ENCODE measurements around the gene PRKN.

PRKN gene

DNA sequence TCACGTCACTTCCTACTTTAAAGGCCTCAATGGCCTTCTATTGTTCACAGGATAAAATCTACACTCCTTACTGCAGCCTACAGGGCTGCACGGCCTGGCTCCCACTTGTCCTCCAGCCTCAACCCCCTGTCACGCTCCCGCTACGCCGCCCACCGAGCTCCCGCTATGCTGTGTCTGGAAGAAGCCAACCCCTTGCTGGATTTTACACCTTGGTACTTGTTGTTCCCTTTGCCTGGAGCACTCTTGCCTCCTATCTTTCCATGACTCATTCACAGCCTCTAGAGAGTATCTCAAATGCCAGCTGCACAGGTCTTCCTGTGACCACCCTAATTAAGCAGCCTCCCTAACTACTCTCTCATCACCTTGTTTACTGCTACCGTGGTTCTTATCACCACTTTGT is 259.9 kb downstream of the PRKN start:
- Histone ChIP-seq H3K4me1 (ENCODE audit: control insufficient read depth, insufficient read depth, low read length) (peaks cover 4% of the 10 kb centered on the region; the same call in 1 of the 2 replicates), H3K27me3 (ENCODE audit: control insufficient read depth, insufficient read depth, low read length) (no peaks in the 10 kb centered on the region), H3K36me3 (ENCODE audit: control insufficient read depth, insufficient read depth, low read length) (no peaks in the 10 kb centered on the region), H3K9ac (ENCODE audit: low read length) (no peak overlapping the region), H3K27ac (ENCODE audit: low read depth, low read length) (no peak overlapping the region), H3K4me3 (ENCODE audit: low read depth, low read length) (no peak overlapping the region), H3K9me3 (ENCODE audit: control insufficient read depth, insufficient read depth, low read depth, low read length) (no peaks in the 10 kb centered on the region)

DNA sequence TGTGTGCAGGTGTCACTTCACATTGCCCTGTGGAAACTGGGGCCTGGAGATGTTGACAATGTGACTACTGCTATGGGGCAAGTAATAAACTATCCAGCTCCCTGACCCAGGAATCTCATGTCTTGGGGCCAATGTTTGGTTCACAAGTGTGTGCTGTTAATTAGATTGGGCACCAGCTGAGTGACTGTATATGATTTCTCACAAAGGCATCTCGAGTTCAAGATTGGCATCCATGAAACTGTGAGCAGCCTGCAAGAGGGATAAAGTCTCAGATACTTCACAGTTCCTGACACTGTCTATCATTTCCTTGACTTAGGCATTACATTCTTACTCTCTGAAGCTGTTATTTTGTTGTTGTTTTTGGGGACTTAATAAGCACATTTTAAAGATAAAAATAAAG is 264.0 kb downstream of the PRKN start:
- no peak overlapping the region for H3K9ac ChIP-seq (ENCODE audit: low read length)
- H3K4me1 ChIP-seq (ENCODE audit: control insufficient read depth, insufficient read depth, low read length) = peaks cover 4% of the 10 kb centered on the region; the same call in 1 of the 2 replicates
- no peaks in the 10 kb centered on the region for H3K27me3 ChIP-seq (ENCODE audit: control insufficient read depth, insufficient read depth, low read length)
- no peaks in the 10 kb centered on the region for H3K36me3 ChIP-seq (ENCODE audit: control insufficient read depth, insufficient read depth, low read length)
- H3K4me3 ChIP-seq (ENCODE audit: low read depth, low read length) = no peak overlapping the region
- H3K27ac ChIP-seq (ENCODE audit: low read depth, low read length) = no peak overlapping the region
- H3K9me3 ChIP-seq (ENCODE audit: control insufficient read depth, insufficient read depth, low read depth, low read length) = peaks cover 4% of the 10 kb centered on the region; the same call in 1 of the 2 replicates

DNA sequence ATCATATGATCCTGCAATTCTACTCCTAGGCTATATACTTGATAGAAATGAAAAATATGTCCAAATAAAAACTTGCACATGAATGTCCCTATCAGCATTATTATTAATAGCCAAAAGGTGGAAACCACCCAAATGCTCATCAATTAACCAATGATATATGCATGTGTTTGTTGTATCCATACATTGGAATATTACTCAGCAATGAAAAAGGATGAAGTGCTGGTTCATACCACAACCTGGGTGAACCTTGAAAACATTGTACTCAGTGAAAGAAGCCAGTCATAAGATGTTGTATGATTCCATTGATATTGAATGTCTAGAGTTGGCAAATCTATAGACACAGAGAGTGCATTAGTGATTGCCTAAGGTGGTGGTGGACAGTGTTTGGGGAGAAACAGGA is 267.6 kb downstream of the PRKN start:
- no peak overlapping the region for H3K27ac ChIP-seq (ENCODE audit: low read depth, low read length)

GRCh38 chr6:162450358-162450757 is 277.2 kb downstream of the PRKN start:
- Histone ChIP-seq H3K27me3 (ENCODE audit: control insufficient read depth, insufficient read depth, low read length) (no peaks in the 10 kb centered on the region), H3K9ac (ENCODE audit: low read length) (no peak overlapping the region)

More for the DNA sequence above, 267.6 kb downstream of the PRKN start:
- no peaks in the 10 kb centered on the region for H3K4me1 ChIP-seq (ENCODE audit: control insufficient read depth, insufficient read depth, low read length)
- no peak overlapping the region for H3K4me3 ChIP-seq (ENCODE audit: low read depth, low read length)
- no peak overlapping the region for H3K9ac ChIP-seq (ENCODE audit: low read length)
- H3K9me3 ChIP-seq (ENCODE audit: control insufficient read depth, insufficient read depth, low read depth, low read length) = peaks cover 6% of the 10 kb centered on the region; the same call in 1 of the 2 replicates
- no peaks in the 10 kb centered on the region for H3K27me3 ChIP-seq (ENCODE audit: control insufficient read depth, insufficient read depth, low read length)
- no peaks in the 10 kb centered on the region for H3K36me3 ChIP-seq (ENCODE audit: control insufficient read depth, insufficient read depth, low read length)

GRCh38 chr6:162448294-162448693 is 279.3 kb downstream of the PRKN start:
- Histone ChIP-seq H3K36me3 (ENCODE audit: control insufficient read depth, insufficient read depth, low read length) (no peaks in the 10 kb centered on the region), H3K4me3 (ENCODE audit: low read depth, low read length) (no peak overlapping the region), H3K9me3 (ENCODE audit: control insufficient read depth, insufficient read depth, low read depth, low read length) (no peaks in the 10 kb centered on the region), H3K4me1 (ENCODE audit: control insufficient read depth, insufficient read depth, low read length) (no peaks in the 10 kb centered on the region), H3K9ac (ENCODE audit: low read length) (no peak overlapping the region), H3K27me3 (ENCODE audit: control insufficient read depth, insufficient read depth, low read length) (no peaks in the 10 kb centered on the region), H3K27ac (ENCODE audit: low read depth, low read length) (no peak overlapping the region)

More at GRCh38 chr6:162450358-162450757, 277.2 kb downstream of the PRKN start:
- Histone ChIP-seq H3K36me3 (ENCODE audit: control insufficient read depth, insufficient read depth, low read length) (no peaks in the 10 kb centered on the region), H3K9me3 (ENCODE audit: control insufficient read depth, insufficient read depth, low read depth, low read length) (no peaks in the 10 kb centered on the region), H3K27ac (ENCODE audit: low read depth, low read length) (no peak overlapping the region), H3K4me3 (ENCODE audit: low read depth, low read length) (no peak overlapping the region), H3K4me1 (ENCODE audit: control insufficient read depth, insufficient read depth, low read length) (no peaks in the 10 kb centered on the region)

GRCh38 chr6:162443101-162443500 is 284.5 kb downstream of the PRKN start:
- no peaks in the 10 kb centered on the region for H3K36me3 ChIP-seq (ENCODE audit: control insufficient read depth, insufficient read depth, low read length)
- H3K27ac ChIP-seq (ENCODE audit: low read depth, low read length) = no peak overlapping the region
- H3K4me1 ChIP-seq (ENCODE audit: control insufficient read depth, insufficient read depth, low read length) = peaks cover 13% of the 10 kb centered on the region; the same call in 1 of the 2 replicates
- H3K9ac ChIP-seq (ENCODE audit: low read length) = no peak overlapping the region
- 0 out of 2 replicates have a peak, but pooled peaks cover 5% of the 10 kb centered on the region for H3K9me3 ChIP-seq (ENCODE audit: control insufficient read depth, insufficient read depth, low read depth, low read length)
- H3K27me3 ChIP-seq (ENCODE audit: control insufficient read depth, insufficient read depth, low read length) = no peaks in the 10 kb centered on the region
- H3K4me3 ChIP-seq (ENCODE audit: low read depth, low read length) = no peak overlapping the region

GRCh38 chr6:162442687-162443086 is 284.9 kb downstream of the PRKN start:
- Histone ChIP-seq H3K4me1 (ENCODE audit: control insufficient read depth, insufficient read depth, low read length) (peaks cover 13% of the 10 kb centered on the region; the same call in 1 of the 2 replicates), H3K27me3 (ENCODE audit: control insufficient read depth, insufficient read depth, low read length) (no peaks in the 10 kb centered on the region), H3K4me3 (ENCODE audit: low read depth, low read length) (no peak overlapping the region), H3K9ac (ENCODE audit: low read length) (no peak overlapping the region), H3K9me3 (ENCODE audit: control insufficient read depth, insufficient read depth, low read depth, low read length) (0 out of 2 replicates have a peak, but pooled peaks cover 5% of the 10 kb centered on the region), H3K27ac (ENCODE audit: low read depth, low read length) (no peak overlapping the region), H3K36me3 (ENCODE audit: control insufficient read depth, insufficient read depth, low read length) (no peaks in the 10 kb centered on the region)

DNA sequence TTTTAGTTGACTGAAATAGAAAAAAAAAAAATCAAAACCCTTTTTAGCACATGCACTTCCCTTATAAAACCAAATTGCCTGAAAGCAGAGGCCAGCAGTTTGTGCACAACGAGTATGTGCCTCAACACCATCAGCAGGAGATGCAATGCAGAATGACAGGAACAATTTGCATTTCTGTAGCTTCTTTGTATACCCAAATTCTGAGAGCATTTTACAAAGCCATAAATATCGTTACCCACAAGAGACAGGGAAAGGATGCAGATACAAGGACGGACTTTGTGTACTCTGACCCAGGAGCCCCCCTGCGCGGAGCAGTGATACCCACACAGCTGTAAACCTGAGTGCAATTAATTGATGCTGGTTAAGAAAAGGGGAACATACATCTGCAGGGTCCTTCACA is 285.6 kb downstream of the PRKN start:
- H3K4me1 ChIP-seq (ENCODE audit: control insufficient read depth, insufficient read depth, low read length) = peaks cover 13% of the 10 kb centered on the region; the same call in 1 of the 2 replicates
- no peak overlapping the region for H3K9ac ChIP-seq (ENCODE audit: low read length)
- H3K4me3 ChIP-seq (ENCODE audit: low read depth, low read length) = no peak overlapping the region
- 0 out of 2 replicates have a peak, but pooled peaks cover 5% of the 10 kb centered on the region for H3K9me3 ChIP-seq (ENCODE audit: control insufficient read depth, insufficient read depth, low read depth, low read length)
- H3K36me3 ChIP-seq (ENCODE audit: control insufficient read depth, insufficient read depth, low read length) = no peaks in the 10 kb centered on the region
- H3K27ac ChIP-seq (ENCODE audit: low read depth, low read length) = no peak overlapping the region
- no peaks in the 10 kb centered on the region for H3K27me3 ChIP-seq (ENCODE audit: control insufficient read depth, insufficient read depth, low read length)

DNA sequence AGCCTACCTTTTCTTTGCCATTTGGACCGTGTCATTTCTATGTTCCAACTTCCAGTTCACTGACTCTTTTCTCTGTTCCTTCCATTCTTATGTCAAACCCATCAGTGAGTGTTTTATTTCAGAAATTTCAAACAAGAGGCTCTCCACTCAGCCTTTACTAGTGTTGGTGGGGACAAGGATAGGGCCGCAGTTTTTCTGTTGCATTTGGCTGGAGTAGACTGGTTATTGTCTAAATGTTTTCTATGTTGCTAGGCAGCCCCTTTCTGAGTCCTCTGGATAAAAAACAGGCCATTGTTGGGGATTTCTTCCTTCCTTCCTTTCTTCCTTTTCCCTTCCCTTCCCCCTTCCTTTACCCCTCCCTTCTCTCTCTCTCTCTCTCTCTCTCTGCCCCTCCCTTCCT is 288.6 kb downstream of the PRKN start:
- Histone ChIP-seq H3K4me1 (ENCODE audit: control insufficient read depth, insufficient read depth, low read length) (peaks cover 13% of the 10 kb centered on the region; the same call in 1 of the 2 replicates), H3K4me3 (ENCODE audit: low read depth, low read length) (no peak overlapping the region), H3K9me3 (ENCODE audit: control insufficient read depth, insufficient read depth, low read depth, low read length) (0 out of 2 replicates have a peak, but pooled peaks cover 5% of the 10 kb centered on the region), H3K27me3 (ENCODE audit: control insufficient read depth, insufficient read depth, low read length) (no peaks in the 10 kb centered on the region), H3K9ac (ENCODE audit: low read length) (no peak overlapping the region), H3K36me3 (ENCODE audit: control insufficient read depth, insufficient read depth, low read length) (no peaks in the 10 kb centered on the region), H3K27ac (ENCODE audit: low read depth, low read length) (no peak overlapping the region)

DNA sequence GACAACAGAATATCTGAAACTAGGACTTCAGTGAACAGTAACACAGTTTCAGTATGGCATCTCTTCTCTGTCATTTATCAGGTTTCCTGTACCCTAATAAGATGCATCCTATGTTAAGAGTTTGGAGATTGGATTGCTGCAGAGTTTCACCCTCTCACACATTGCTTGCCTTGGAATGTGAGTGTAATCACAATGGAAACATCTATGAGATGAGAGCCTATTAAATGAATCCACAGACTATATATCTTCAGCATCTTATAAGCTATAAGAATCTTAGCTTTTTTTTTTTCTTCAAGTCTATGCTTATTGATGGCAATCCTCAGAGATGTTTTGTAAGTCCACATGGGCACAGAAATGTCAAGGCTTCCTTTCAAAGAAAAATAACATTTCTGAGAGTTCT is 292.5 kb downstream of the PRKN start:
- Histone ChIP-seq H3K4me1 (ENCODE audit: control insufficient read depth, insufficient read depth, low read length) (peaks cover 8% of the 10 kb centered on the region; the same call in 1 of the 2 replicates), H3K27me3 (ENCODE audit: control insufficient read depth, insufficient read depth, low read length) (no peaks in the 10 kb centered on the region), H3K36me3 (ENCODE audit: control insufficient read depth, insufficient read depth, low read length) (no peaks in the 10 kb centered on the region), H3K9me3 (ENCODE audit: control insufficient read depth, insufficient read depth, low read depth, low read length) (0 out of 2 replicates have a peak, but pooled peaks cover 5% of the 10 kb centered on the region), H3K9ac (ENCODE audit: low read length) (no peak overlapping the region), H3K27ac (ENCODE audit: low read depth, low read length) (no peak overlapping the region), H3K4me3 (ENCODE audit: low read depth, low read length) (no peak overlapping the region)

GRCh38 chr6:162421004-162421403 is 306.6 kb downstream of the PRKN start:
- Histone ChIP-seq H3K27ac (ENCODE audit: low read depth, low read length) (no peak overlapping the region), H3K9ac (ENCODE audit: low read length) (no peak overlapping the region), H3K9me3 (ENCODE audit: control insufficient read depth, insufficient read depth, low read depth, low read length) (no peaks in the 10 kb centered on the region), H3K4me1 (ENCODE audit: control insufficient read depth, insufficient read depth, low read length) (no peaks in the 10 kb centered on the region), H3K27me3 (ENCODE audit: control insufficient read depth, insufficient read depth, low read length) (no peaks in the 10 kb centered on the region), H3K36me3 (ENCODE audit: control insufficient read depth, insufficient read depth, low read length) (no peaks in the 10 kb centered on the region), H3K4me3 (ENCODE audit: low read depth, low read length) (no peak overlapping the region)

Data from HUES6 (cell line).